Colonic mucosa (tissue), 4 donors: ENCODE measurements around the gene SRSF11. TPM values are rescaled to one million over a fixed set of nuclear protein-coding genes. Genes with fewer than 3 reads are reported as not detected.

Experiments used
- DNase-seq: peaks from one replicate; pipeline ENCODE4 v3.0.0-alpha.2; 2020
- H3K27ac ChIP-seq: fragments of 200-600 bp; one replicate; pipeline ENCODE4 v1.8.0; 2021
- H3K27me3 ChIP-seq: fragments of 200-600 bp; one replicate; pipeline ENCODE4 v1.8.0; 2021
- H3K36me3 ChIP-seq: fragments of 200-600 bp; one replicate; pipeline ENCODE4 v1.8.0; 2021
- H3K4me1 ChIP-seq: fragments of 200-600 bp; one replicate; pipeline ENCODE4 v1.8.0; 2021; ENCODE audit warnings: mild to moderate bottlenecking
- H3K4me3 ChIP-seq: fragments of 200-600 bp; one replicate; pipeline ENCODE4 v1.8.0; 2021
- H3K9ac ChIP-seq, 2 donors: one replicate each; pipeline ENCODE4 v1.7.0; 2013; ENCODE audit warnings: control low read depth in 2 of 2, low read depth in 2 of 2, low read length in 2 of 2
- H3K9me3 ChIP-seq: fragments of 200-600 bp; one replicate; pipeline ENCODE4 v1.8.0; 2021
- CTCF ChIP-seq: fragments of 200-600 bp; IDR thresholded peaks from one replicate; pipeline ENCODE4 v1.8.0; 2022; ENCODE audit warnings: antibody characterized with exemption, mild to moderate bottlenecking
- intact Hi-C: fragments of 100-400 bp; cut with DNase I; formaldehyde crosslinking; loops from one replicate; pipeline ENCODE4 v1.14.1; 2022
- total RNA-seq, 2 donors: library from RNA; stranded (reverse); fragmentation: NEBNext Ultra II Directional in 1 of 2; extraction: Animal tissue kit (Norgen Biotek cat#: 25700) in 1 of 2; gene quantifications; one replicate each; pipeline ENCODE4 v1.2.1, GENCODE V29; 2021
- donor health status: healthy.
- donor health status: DM: no; HTN: no; CAD: no.
- donor health status: DM: no; HTN: no; CAD: no.

Gene SRSF11
- total RNA-seq, 2 donors from 2014 or later = 100 to 116 TPM

GRCh38 chr1:70234733-70235132 lies 13.6 kb downstream of the SRSF11 start:
- Histone ChIP-seq H3K27ac (no peak overlapping the region), H3K27me3 (no peaks in the 10 kb centered on the region), H3K4me1 (no peaks in the 10 kb centered on the region), H3K4me3 (no peak overlapping the region), H3K9ac (no peak overlapping the region), H3K36me3 (peaks cover 18% of the 10 kb centered on the region), H3K9me3 (no peaks in the 10 kb centered on the region)
- no peak for DNase-seq
- no peak for TF ChIP-seq CTCF
- intact Hi-C loops = loop anchor here (10.0 kb wide), 1 partner anchor 840 kb away; no protein-coding TSS in a partner anchor

DNA sequence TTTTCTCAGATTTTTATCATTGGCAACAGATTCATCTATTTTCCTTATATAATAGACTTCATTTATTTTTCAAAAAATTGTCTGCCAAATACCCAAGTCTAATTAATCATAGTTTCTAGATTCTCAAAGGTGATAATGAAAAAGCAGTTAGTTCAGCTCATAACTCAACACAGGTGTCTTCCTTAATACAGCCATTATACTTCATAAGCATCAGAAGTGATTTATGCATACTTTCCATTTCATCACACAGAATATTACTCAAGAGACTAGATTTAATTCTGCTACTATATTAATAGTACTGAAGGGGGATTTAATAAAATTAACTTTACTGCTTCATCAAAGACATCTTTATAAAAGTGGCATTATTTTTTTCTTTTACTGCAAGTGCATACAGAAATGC lies 18.8 kb downstream of the SRSF11 start:
- TF ChIP-seq CTCF = no peak
- no peaks in the 10 kb centered on the region for H3K4me1 ChIP-seq
- no peak overlapping the region for H3K27ac ChIP-seq
- no peak overlapping the region for H3K4me3 ChIP-seq
- intact Hi-C loops = loop anchor here (10.0 kb wide), 1 partner anchor 835 kb away; no protein-coding TSS in a partner anchor
- no peak for DNase-seq
- no peaks in the 10 kb centered on the region for H3K9me3 ChIP-seq
- H3K36me3 ChIP-seq = peaks cover 47% of the 10 kb centered on the region
- H3K27me3 ChIP-seq = no peaks in the 10 kb centered on the region
- H3K9ac ChIP-seq = no peak overlapping the region

GRCh38 chr1:70247122-70247521 lies 25.9 kb downstream of the SRSF11 start:
- no peak for TF ChIP-seq CTCF
- intact Hi-C loops = no loop called here
- DNase-seq = no peak

GRCh38 chr1:70247768-70248167 lies 26.6 kb downstream of the SRSF11 start:
- TF ChIP-seq CTCF = no peak

More at GRCh38 chr1:70247122-70247521, 25.9 kb downstream of the SRSF11 start:
- no peak overlapping the region for H3K27ac ChIP-seq
- no peaks in the 10 kb centered on the region for H3K9me3 ChIP-seq
- peaks cover 50% of the 10 kb centered on the region for H3K36me3 ChIP-seq
- no peaks in the 10 kb centered on the region for H3K27me3 ChIP-seq
- no peak overlapping the region for H3K4me3 ChIP-seq
- H3K4me1 ChIP-seq = no peaks in the 10 kb centered on the region
- H3K9ac ChIP-seq = no peak overlapping the region

GRCh38 chr1:70248729-70249128 lies 27.5 kb downstream of the SRSF11 start:
- intact Hi-C loops = no loop called here
- H3K4me3 ChIP-seq = no peak overlapping the region
- no peak overlapping the region for H3K9ac ChIP-seq
- TF ChIP-seq CTCF = no peak
- H3K4me1 ChIP-seq = no peaks in the 10 kb centered on the region
- DNase-seq = no peak
- H3K36me3 ChIP-seq = peaks cover 49% of the 10 kb centered on the region
- H3K27ac ChIP-seq = no peak overlapping the region
- H3K27me3 ChIP-seq = no peaks in the 10 kb centered on the region
- H3K9me3 ChIP-seq = no peaks in the 10 kb centered on the region

More at GRCh38 chr1:70247768-70248167, 26.6 kb downstream of the SRSF11 start:
- Histone ChIP-seq H3K27ac (no peak overlapping the region), H3K4me1 (no peaks in the 10 kb centered on the region), H3K36me3 (peaks cover 50% of the 10 kb centered on the region), H3K4me3 (no peak overlapping the region), H3K9me3 (no peaks in the 10 kb centered on the region), H3K27me3 (no peaks in the 10 kb centered on the region), H3K9ac (no peak overlapping the region)
- DNase-seq = no peak
- intact Hi-C loops = no loop called here
